ENCODE results near the gene ISM2. TPM values are rescaled to one million over a fixed set of nuclear protein-coding genes. Genes with fewer than 3 reads are reported as not detected.

ISM2 gene
- total and polyA plus RNA-seq, 2 donors (not counting 1 experiment from before 2014, with no cell fraction given), result 0.30 TPM; not detected in 1

DNA sequence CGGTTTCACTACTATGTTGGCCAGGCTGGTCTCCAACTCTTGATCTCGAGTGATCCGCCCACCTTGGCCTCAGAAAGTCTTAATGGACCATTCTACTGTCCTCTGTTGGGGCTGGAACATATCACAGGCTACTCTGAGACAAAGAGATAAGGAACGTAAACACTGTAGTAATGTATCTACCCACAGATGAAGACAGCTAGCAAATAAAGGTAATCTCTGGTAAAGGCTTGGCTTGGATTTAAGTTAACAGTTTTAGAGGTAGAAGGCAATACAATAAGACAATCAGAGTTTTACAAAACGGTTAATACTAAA lies 44.6 kb upstream of the ISM2 start:
- intact Hi-C loops (cut with micrococcal nuclease), result no loop called here
- WGBS (ENCODE audit: insufficient coverage), result 61% methylated on average over 3 of the region's 5 CpGs
- H3K36me3 ChIP-seq (replicated peaks in 1 of 2; ENCODE audit: control extremely low read depth in 1 of 2, control insufficient read depth in 1 of 2, extremely low read depth in 1 of 2, insufficient read depth in 2 of 2, low read length in 1 of 2), result peaks cover 3 to 26% of the 10 kb centered on the region in 2 experiments
- no peak for DNase-seq
- ATAC-seq (ENCODE audit: low read depth), result no peak
- H3K27me3 Mint-ChIP-seq, result no peaks in the 10 kb centered on the region
- H3K4me1 ChIP-seq (ENCODE audit: control insufficient read depth in 2 of 2, insufficient read depth in 2 of 2, low read length in 2 of 2), result peaks cover 29% of the 10 kb centered on the region in 2 donors
- ChIA-PET CTCF (interaction anchor here (1.4 kb wide), 1 partner anchor 8 kb away, joined by 7 read pairs; no protein-coding TSS in a partner anchor), POLR2A (no interaction called here)
- no peak for TF ChIP-seq EZH2 (IDR thresholded peaks at IDR 0.05; ENCODE audit: borderline replicate concordance, insufficient read depth, low read depth, low read length, poor library complexity, severe bottlenecking)
- TF ChIP-seq, protein P1, sequence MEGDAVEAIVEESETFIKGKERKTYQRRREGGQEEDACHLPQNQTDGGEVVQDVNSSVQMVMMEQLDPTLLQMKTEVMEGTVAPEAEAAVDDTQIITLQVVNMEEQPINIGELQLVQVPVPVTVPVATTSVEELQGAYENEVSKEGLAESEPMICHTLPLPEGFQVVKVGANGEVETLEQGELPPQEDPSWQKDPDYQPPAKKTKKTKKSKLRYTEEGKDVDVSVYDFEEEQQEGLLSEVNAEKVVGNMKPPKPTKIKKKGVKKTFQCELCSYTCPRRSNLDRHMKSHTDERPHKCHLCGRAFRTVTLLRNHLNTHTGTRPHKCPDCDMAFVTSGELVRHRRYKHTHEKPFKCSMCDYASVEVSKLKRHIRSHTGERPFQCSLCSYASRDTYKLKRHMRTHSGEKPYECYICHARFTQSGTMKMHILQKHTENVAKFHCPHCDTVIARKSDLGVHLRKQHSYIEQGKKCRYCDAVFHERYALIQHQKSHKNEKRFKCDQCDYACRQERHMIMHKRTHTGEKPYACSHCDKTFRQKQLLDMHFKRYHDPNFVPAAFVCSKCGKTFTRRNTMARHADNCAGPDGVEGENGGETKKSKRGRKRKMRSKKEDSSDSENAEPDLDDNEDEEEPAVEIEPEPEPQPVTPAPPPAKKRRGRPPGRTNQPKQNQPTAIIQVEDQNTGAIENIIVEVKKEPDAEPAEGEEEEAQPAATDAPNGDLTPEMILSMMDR (IDR thresholded peaks at IDR 0.05), result no peak
- H3K79me2 ChIP-seq (ENCODE audit: control insufficient read depth, insufficient read depth, low read length), result peaks cover 35% of the 10 kb centered on the region
- peaks cover 4% of the 10 kb centered on the region for H4K20me1 ChIP-seq (ENCODE audit: control insufficient read depth, insufficient read depth, low read length, poor library complexity, severe bottlenecking)
- H2AFZ ChIP-seq (ENCODE audit: insufficient read depth, low read depth, low read length, poor library complexity, severe bottlenecking), result no peak overlapping the region
- H3K9me3 ChIP-seq (ENCODE audit: control extremely low read depth in 1 of 3, control insufficient read depth in 2 of 3, insufficient read depth in 1 of 3, low read length in 2 of 3), result no peaks in the 10 kb centered on the region
- H3K9ac ChIP-seq (ENCODE audit: low read length), result no peak overlapping the region
- H3K27ac Mint-ChIP-seq, result peak overlapping the region; percentile 84
- H3K9me3 Mint-ChIP-seq (ENCODE audit: insufficient read depth), result no peaks in the 10 kb centered on the region
- peaks cover 29% of the 10 kb centered on the region for H3K4me1 Mint-ChIP-seq
- H3K27me3 ChIP-seq (replicated peaks in 1 of 4; ENCODE audit: control extremely low read depth in 1 of 4, control insufficient read depth in 3 of 4, insufficient read depth in 4 of 4, low read length in 3 of 4), result no peaks in the 10 kb centered on the region
- H3K27ac ChIP-seq (ENCODE audit: low read length in 2 of 2), result peak overlapping the region; percentile 37 to 81
- peak overlapping the region; percentile 56 for H3K4me2 ChIP-seq (replicated peaks; ENCODE audit: low read depth, low read length, poor library complexity, severe bottlenecking)
- no peak overlapping the region for H3K4me3 ChIP-seq (ENCODE audit: control extremely low read depth in 1 of 5, extremely low read depth in 1 of 5, insufficient read depth in 1 of 5, low read depth in 2 of 5, low read length in 4 of 5)
- no peak overlapping the region for H3K4me3 Mint-ChIP-seq

DNA sequence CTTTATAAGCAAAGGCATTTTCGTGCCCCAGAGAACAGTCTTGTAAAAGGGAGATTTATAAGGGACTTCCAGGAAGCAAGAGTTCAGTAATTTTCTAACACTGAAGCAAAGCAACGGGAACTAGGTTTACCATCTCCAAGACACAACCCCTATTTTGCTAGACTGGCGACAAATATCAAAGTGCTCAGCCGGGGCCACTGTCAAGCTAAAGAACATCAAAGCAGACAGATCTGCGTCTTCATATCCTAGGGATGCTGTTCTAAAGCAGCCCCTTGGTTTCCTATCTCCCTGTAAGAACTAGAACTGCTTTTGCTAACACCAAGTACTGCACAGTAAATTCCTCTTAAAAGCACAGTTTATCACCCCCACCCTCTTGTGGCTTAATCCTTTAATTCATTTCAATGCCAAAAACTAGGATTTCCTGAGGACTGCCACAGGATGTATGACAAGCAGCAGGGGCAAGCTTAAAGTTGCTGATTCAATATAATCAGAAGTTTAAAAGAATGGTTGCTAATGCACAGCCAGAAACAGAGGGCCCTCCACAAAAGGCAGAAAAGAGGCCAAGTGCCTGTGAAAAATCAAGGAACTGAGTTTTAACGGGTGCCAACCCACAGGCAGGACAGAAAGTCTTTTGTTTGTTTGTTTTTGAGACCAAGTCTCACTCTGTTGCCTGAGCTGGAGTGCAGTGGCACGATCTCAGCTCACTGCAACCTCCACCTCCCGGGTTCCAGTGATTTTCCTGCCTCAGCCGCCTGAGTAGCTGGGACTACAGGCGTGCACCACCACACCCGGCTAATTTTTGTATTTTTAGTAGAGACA lies 44.0 kb upstream of the ISM2 start:
- ATAC-seq (ENCODE audit: low read depth) (no peak), DNase-seq (no peak)
- Histone ChIP-seq H3K36me3 (replicated peaks in 1 of 2; ENCODE audit: control extremely low read depth in 1 of 2, control insufficient read depth in 1 of 2, extremely low read depth in 1 of 2, insufficient read depth in 2 of 2, low read length in 1 of 2) (peaks cover 4 to 26% of the 10 kb centered on the region in 2 experiments), H3K9ac (ENCODE audit: low read length) (peak overlapping the region; percentile 27), H3K4me1 (ENCODE audit: control insufficient read depth in 2 of 2, insufficient read depth in 2 of 2, low read length in 2 of 2) (peaks cover 29 to 34% of the 10 kb centered on the region in 2 donors), H4K20me1 (ENCODE audit: control insufficient read depth, insufficient read depth, low read length, poor library complexity, severe bottlenecking) (peaks cover 4% of the 10 kb centered on the region), H3K4me3 (ENCODE audit: control extremely low read depth in 1 of 5, extremely low read depth in 1 of 5, insufficient read depth in 1 of 5, low read depth in 2 of 5, low read length in 4 of 5) (no peak overlapping the region), H3K9me3 (ENCODE audit: control extremely low read depth in 1 of 3, control insufficient read depth in 2 of 3, insufficient read depth in 1 of 3, low read length in 2 of 3) (no peaks in the 10 kb centered on the region), H3K27me3 (replicated peaks in 1 of 4; ENCODE audit: control extremely low read depth in 1 of 4, control insufficient read depth in 3 of 4, insufficient read depth in 4 of 4, low read length in 3 of 4) (no peaks in the 10 kb centered on the region), H3K4me2 (replicated peaks; ENCODE audit: low read depth, low read length, poor library complexity, severe bottlenecking) (peak overlapping the region; percentile 56), H3K79me2 (ENCODE audit: control insufficient read depth, insufficient read depth, low read length) (peaks cover 32% of the 10 kb centered on the region), H3K27ac (ENCODE audit: low read length in 2 of 2) (peak overlapping the region; percentile 37 to 81), H2AFZ (ENCODE audit: insufficient read depth, low read depth, low read length, poor library complexity, severe bottlenecking) (peak overlapping the region; percentile 55)
- POLR2A ChIA-PET, result no interaction called here
- Mint-ChIP-seq H3K4me1 (peaks cover 29% of the 10 kb centered on the region), H3K9me3 (ENCODE audit: insufficient read depth) (no peaks in the 10 kb centered on the region), H3K27me3 (no peaks in the 10 kb centered on the region), H3K4me3 (peak overlapping the region; percentile 42), H3K27ac (peak overlapping the region; percentile 84)
- 43% methylated on average over 10 of the region's 11 CpGs for WGBS (ENCODE audit: insufficient coverage)
- TF ChIP-seq, protein P1 (IDR thresholded peaks at IDR 0.05), result no peak
- no peak for TF ChIP-seq EZH2 (IDR thresholded peaks at IDR 0.05; ENCODE audit: borderline replicate concordance, insufficient read depth, low read depth, low read length, poor library complexity, severe bottlenecking)
- CTCF ChIA-PET, result interaction anchor here (0.7 to 1.4 kb wide), 3 partner anchors 9 to 242 kb away, joined by 3 to 7 read pairs (median 5); no protein-coding TSS in a partner anchor
- intact Hi-C loops (cut with micrococcal nuclease), result no loop called here
